Measurements from ENCODE around the gene PDC. TPM values are rescaled to one million over a fixed set of nuclear protein-coding genes. Genes with fewer than 3 reads are reported as not detected.
"Not testable (repeated sequence)": the region's sequence is repeated elsewhere in the genome, so short reads cannot be mapped to it uniquely, and the experiment has no call there.

PDC gene
- total RNA-seq, 1 donor, result 0.43 TPM

- no peak overlapping the region for H3K4me3 ChIP-seq (ENCODE audit: low read depth, low read length)
- no peak for TF ChIP-seq CTCF (IDR thresholded peaks at IDR 0.05; ENCODE audit: insufficient read depth, low read depth, low read length)
- no peak for DNase-seq (ENCODE audit: low read depth)
These were observed 47.6 kb downstream of the PDC start for GRCh38 chr1:186413319-186413718.

- no peak for DNase-seq (ENCODE audit: low read depth)
- no peak overlapping the region for H3K4me3 ChIP-seq (ENCODE audit: low read depth, low read length)
- no peak for TF ChIP-seq CTCF (IDR thresholded peaks at IDR 0.05; ENCODE audit: insufficient read depth, low read depth, low read length)
These were observed 51.8 kb downstream of the PDC start for GRCh38 chr1:186409091-186409490.

DNA sequence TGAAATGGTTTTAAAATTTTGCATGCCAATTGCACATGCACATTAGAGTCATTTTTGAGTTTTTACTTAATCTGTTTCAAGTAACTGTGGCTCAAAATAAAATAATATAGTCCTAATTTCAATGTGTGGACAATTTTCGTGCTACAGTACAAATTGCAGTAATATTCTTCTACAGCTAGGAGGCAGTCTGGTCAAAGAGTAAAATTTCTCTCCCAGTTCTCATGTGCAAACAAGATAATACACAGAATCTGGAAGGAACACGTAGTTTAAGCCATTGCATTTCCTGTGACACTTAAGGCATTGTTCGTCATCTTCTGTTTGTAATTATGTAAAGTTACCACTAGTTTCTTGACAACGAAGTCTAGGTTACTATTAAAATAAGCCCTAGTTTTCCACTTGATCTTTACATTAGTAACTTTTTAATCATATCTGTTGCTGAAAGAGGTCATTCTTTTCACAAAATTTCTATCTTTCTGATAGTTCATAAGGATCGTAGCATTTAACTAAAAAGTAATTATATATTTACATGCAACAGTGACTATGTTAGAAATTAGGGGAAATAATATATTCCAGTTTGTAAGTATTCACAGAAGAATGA, 56.4 kb downstream of the PDC start:
- peak; percentile 76 for TF ChIP-seq CTCF (IDR thresholded peaks at IDR 0.05; ENCODE audit: insufficient read depth, low read depth, low read length)
- DNase-seq (ENCODE audit: low read depth), result peak; percentile 62
- no peak overlapping the region for H3K4me3 ChIP-seq (ENCODE audit: low read depth, low read length)

GRCh38 chr1:186403632-186404031, 57.3 kb downstream of the PDC start:
- DNase-seq (ENCODE audit: low read depth), result no peak
- no peak for TF ChIP-seq CTCF (IDR thresholded peaks at IDR 0.05; ENCODE audit: insufficient read depth, low read depth, low read length)

GRCh38 chr1:186401446-186401845, 59.5 kb downstream of the PDC start:
- H3K4me3 ChIP-seq (ENCODE audit: low read depth, low read length); DNase-seq (ENCODE audit: low read depth): not testable (repeated sequence)

More at GRCh38 chr1:186403632-186404031, 57.3 kb downstream of the PDC start:
- no peak overlapping the region for H3K4me3 ChIP-seq (ENCODE audit: low read depth, low read length)

Other genes starting within 250 kb of the PDC start
- not detected in 2 replicates for gene PRG4, start 164.8 kb downstream of the PDC start, total RNA-seq
- 54.4 and 63.5 TPM in 2 replicates for gene TPR, start 85.9 kb downstream of the PDC start, total RNA-seq
- gene ODR4, start 85.3 kb downstream of the PDC start, total RNA-seq, result 19.6 and 25.9 TPM in 2 replicates
- 3.0 and 5.5 TPM in 2 replicates for gene PTGS2, start 219.3 kb upstream of the PDC start, total RNA-seq

Data from fibroblast of villous mesenchyme (primary cell).